Sigmoid colon (tissue), 3 donors: ENCODE measurements around the gene LST1.

Experiments
- POLR2A ChIP-seq, 2 donors: fragments of 450-650 bp; IDR thresholded peaks; one replicate each; pipeline ENCODE4 v1.6.1; 2016; ENCODE audit warnings: antibody characterized with exemption in 2 of 2, mild to moderate bottlenecking in 2 of 2, moderate library complexity in 2 of 2
- TF ChIP-seq, protein P1 (sequence below), 4 experiments: fragments of 450-650 bp in 3 of 4; fragments of 200-600 bp in 1 of 4; IDR thresholded peaks; one replicate each; pipeline ENCODE4 v1.5.1; 2016 to 2019; ENCODE audit warnings: antibody characterized with exemption in 4 of 4, mild to moderate bottlenecking in 3 of 4, moderate library complexity in 2 of 4

DNA sequence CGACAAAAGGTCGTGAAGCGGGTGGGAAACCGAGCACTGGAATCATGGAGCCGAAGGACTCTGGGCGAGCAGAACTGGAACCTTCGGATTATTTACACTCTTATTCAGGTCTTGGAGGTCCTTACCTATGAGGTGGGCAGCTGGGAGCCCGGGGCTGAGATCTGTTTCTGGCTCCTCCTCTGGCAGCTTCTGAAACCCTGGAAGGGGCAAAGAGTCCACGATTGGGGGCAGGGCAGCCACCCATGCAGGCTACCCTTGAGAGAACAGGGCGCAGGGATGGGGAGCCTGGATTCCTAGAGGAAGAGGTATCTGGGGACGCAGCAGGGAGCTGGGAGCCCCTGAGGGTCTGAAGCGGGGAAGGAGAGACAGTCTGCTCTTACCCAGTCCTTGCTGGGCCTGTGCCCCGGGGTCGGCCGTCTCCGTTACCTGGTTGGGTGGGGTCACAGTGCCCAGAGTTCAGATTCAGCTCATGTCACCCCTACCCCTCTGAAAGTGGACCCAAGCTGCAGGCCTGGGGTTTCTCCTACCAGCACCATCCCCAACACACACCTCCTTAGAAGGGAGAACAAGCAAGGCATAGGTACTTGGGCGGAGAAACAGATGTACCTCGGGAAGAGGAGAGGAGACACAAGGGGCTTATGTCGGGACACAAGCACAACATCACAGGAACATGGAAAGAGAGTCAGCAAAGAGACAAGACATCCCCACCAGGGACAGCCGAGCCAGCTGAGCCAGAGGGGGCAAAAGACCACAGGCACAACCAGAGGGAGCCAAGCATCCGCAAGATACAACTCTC is 4.4 kb upstream of the LST1 start:
- TF ChIP-seq, protein P1, sequence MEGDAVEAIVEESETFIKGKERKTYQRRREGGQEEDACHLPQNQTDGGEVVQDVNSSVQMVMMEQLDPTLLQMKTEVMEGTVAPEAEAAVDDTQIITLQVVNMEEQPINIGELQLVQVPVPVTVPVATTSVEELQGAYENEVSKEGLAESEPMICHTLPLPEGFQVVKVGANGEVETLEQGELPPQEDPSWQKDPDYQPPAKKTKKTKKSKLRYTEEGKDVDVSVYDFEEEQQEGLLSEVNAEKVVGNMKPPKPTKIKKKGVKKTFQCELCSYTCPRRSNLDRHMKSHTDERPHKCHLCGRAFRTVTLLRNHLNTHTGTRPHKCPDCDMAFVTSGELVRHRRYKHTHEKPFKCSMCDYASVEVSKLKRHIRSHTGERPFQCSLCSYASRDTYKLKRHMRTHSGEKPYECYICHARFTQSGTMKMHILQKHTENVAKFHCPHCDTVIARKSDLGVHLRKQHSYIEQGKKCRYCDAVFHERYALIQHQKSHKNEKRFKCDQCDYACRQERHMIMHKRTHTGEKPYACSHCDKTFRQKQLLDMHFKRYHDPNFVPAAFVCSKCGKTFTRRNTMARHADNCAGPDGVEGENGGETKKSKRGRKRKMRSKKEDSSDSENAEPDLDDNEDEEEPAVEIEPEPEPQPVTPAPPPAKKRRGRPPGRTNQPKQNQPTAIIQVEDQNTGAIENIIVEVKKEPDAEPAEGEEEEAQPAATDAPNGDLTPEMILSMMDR (IDR thresholded peaks at IDR 0.05): no peak
- no peak for TF ChIP-seq POLR2A (IDR thresholded peaks at IDR 0.05)
